HG03108 (cell line): ENCODE measurements around the gene EZH2.

Source experiments
- ATAC-seq: cut with Tn5 transposase; IDR thresholded peaks from one replicate; pipeline ENCODE4 v1.9.1; 2021; ENCODE audit warnings: moderate library complexity; ENCODE audit not compliant: unreplicated experiment

EZH2 gene

GRCh38 chr7:148811892-148812291, 72.2 kb downstream of the EZH2 start:
- no peak for ATAC-seq

DNA sequence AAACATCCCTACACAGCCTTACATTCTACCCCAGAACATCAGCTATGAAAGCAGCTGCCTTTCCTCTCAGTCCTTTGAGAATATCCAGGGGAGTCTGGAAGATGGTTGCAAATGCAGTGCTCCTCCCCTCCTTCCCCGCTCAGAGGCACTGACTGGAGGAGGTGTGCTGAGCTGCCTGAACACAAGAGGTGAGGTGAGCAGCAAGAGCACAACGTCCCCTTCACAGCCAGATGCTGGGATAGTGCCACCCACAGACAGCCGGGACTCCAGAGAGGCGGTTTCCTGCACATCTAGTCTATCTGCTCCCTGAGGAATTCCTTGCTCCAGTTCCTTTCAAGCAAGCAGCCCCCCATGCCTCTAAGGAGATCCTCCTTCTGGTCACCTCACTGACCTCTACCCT, 74.2 kb downstream of the EZH2 start:
- no peak for ATAC-seq

GRCh38 chr7:148807436-148807835, 76.7 kb downstream of the EZH2 start:
- no peak for ATAC-seq

- ATAC-seq, result no peak
These were observed 77.9 kb downstream of the EZH2 start for GRCh38 chr7:148806187-148806586.

DNA sequence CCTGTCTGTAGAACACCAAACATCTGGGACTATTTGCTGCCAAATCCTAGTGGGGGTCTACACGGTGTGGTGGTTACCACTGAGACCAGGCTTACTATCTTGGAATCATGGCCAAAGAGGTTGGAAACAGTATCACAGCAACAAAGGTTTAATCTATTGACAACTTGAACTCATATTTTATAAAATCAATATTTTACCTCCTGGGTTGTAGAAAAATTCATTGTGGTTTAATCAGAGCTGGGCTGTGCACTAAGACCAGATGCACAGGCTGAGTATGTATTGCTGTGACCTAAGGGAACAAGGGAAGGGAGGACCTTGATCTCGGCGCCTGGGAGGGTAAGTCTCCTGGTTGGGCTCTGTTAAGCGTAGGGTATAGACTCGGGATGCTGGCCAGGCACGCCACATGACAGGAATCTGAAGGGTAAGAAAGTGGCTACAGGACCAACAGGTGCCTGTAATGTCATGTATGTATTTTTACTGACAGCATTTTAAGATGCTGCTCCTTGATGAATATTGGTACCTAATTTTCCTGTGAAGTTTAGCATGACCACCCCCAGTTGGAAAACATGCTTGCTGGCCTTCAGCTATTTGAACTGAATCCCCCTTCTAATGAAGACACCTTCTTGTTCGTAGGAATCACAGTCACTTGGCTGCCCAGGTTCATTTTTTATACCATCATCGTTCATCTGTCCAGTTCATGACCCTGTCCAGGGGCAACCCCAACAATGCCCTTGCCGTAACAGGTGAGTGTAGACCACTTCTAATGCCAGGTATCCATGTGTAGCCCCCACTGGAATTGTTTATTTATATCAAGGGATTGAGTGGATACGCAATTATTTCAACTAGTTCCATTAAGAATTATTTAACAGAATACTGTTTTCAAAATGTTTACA, 79.5 kb downstream of the EZH2 start:
- no peak for ATAC-seq

DNA sequence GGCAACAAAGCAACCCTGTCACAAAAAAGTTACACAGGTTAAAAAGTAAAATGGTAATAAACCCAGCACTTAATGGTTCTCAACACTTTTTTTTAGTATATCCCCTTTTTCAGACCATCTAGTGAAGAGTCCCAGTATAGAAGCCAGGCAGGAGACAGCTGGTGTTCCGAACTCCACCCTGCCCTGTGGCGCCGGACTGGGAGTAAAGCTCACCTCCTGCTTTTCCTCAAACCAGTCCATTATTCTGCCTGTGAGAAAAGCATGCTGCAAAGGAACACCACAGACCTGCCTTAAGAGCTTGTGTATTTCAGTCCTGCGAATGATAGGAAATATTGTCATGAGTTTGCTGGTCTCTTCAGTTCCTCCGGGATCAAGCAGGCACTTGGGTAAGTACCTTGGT, 81.0 kb downstream of the EZH2 start:
- no peak for ATAC-seq

GRCh38 chr7:148802101-148802493, 82.0 kb downstream of the EZH2 start:
- no peak for ATAC-seq

GRCh38 chr7:148800677-148801076, 83.4 kb downstream of the EZH2 start:
- no peak for ATAC-seq

DNA sequence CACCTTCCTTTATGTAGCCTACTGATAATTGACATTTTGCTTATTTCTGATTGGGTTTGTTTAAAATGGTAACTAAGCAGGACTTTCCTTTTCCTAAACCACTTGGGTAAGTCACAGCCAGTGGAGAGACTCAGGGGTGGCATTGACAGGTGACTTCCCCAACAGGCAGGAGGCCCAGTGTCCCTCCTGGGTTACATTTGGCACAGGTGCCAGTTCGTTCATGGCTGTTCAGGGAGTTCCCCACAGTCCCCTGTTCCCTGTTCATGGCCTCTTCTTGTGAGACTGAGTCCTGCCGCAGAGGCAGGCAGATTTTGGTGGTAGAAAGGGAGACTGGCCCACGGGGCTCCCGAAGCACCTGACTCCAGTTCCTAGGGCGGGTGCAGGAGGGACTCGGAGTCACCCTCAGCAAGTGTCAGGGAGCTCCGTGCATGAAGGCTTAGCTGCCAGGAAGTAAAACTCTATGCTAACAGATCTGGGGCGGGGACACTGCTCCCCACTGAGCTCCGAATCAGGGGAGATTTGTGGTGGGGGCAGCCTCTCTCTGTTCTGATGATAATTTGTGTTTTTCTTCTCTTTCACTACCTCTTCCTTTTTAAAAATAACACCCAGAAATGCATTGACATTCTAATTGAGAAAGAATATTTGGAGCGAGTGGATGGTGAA, 84.1 kb downstream of the EZH2 start:
- no peak for ATAC-seq

DNA sequence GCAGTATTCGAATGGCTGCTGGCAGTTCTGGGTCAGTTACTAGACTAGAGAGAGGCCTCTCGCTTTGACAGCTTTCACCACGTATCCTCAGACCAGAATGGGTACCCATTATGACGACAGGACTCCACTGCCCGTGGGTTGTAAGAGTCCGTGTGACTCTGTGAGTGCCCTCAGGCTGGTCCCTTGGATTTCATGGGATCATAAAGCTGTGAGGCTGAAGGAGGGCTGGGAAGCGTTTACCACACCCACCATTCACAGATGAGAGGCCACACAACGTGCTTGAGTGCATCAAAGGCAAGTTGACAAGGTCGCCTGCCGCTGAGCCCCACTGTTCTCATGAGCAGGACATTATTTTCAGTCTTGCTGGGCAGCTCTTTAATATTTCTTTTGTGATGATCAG, 87.2 kb downstream of the EZH2 start:
- ATAC-seq, result no peak

- ATAC-seq, result no peak
These were observed 89.6 kb downstream of the EZH2 start for GRCh38 chr7:148794476-148794875.

DNA sequence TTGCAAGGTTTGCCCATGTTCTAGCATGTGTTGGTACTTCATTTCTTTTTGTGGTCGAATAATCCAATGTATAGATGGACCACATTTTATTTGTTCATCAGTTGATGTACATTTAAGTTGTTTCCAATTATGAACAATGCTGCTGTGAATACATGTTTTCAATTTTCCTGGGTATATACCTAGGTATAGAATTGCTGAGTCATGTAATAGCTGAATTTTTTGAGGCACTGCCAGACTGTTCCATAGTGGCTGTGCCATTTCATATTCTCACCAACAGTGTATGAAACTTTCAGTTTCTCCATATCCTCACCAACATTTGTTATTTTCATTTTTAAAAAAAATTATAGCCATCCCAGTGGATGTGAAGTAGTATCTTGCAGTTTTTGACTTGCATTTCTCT, 90.5 kb downstream of the EZH2 start:
- no peak for ATAC-seq

GRCh38 chr7:148791546-148791945, 92.5 kb downstream of the EZH2 start:
- ATAC-seq, result no peak

GRCh38 chr7:148790850-148791249, 93.2 kb downstream of the EZH2 start:
- no peak for ATAC-seq

DNA sequence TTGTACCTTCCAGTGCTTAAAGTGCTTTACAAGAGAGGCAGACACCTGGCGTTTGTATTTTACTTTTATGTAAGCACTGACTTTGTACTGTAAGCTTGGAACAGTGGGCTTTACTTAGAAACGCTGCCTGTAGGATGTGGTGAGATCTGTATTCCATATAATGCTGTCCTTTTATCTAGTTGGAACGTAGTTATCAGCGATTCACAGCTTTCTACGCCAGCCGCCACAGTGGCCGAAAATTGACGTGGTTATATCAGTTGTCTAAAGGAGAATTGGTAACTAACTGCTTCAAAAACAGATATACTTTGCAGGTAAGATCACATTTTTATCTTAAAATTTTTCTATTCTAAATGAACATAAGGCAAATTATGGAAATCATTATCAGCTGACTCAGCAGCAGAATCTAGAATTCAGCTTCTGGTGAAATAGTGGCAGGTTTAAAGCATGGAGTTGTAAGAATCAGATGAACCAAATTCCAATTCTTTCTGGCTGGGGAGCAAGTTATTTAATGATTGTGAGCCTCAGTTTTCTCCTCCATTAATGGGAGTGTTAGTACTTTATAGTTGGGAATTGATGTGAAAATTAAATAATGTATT, 93.9 kb downstream of the EZH2 start:
- ATAC-seq, result no peak

DNA sequence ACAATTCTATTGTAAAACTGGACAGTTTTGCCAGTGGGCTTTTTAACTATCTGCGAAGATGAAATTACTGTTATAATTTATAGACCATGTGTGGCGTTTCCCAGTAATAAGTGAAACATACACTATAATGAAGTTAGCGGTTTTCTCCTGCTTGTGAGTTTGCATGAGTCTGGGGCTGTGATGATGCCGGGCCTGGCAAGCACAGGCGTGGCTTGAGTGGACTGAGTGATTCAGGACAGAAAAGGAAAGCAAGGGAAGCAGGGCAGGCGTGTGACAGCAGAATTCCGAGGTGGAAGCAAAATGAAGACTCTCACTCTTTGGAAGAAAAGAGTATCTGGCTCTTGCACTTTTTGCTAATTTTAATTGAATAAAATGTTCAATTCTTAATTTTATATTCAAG, 94.9 kb downstream of the EZH2 start:
- ATAC-seq, result no peak

DNA sequence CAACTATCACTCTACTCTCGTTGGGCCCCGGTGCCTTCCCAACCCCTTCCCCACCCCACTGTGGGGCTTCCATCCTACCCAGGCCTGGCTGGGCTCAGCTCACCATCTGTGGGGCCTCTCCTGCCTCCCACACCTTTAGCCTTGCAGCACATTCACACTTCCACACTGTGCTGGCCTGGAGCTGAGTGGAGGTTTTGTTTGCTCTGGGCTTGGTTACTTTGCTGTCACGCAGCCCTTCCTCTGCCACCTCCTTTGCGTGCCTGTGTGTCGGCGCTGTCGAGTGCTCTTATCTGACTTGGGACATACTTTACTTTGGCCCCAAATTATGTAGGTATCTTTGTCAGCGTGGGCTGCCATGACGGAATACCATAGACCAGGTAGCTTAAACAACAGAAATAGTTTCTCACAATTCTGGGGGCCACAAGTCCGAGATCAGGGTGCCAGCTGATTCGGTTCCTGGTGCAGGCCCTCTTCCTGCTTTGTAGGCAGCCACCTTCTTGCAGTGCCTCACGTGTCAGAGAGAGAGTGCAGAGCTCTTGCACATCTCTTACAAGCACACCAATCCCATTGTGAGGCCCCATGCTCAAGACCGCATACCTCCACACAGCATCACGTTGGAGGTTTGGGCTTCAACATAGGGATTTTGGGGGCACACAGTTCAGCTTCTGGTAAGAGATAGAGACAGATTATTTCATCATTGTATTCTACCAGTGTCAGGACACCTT, 96.4 kb downstream of the EZH2 start:
- ATAC-seq, result no peak

GRCh38 chr7:148783801-148784527, 100.1 kb downstream of the EZH2 start:
- ATAC-seq, result no peak

DNA sequence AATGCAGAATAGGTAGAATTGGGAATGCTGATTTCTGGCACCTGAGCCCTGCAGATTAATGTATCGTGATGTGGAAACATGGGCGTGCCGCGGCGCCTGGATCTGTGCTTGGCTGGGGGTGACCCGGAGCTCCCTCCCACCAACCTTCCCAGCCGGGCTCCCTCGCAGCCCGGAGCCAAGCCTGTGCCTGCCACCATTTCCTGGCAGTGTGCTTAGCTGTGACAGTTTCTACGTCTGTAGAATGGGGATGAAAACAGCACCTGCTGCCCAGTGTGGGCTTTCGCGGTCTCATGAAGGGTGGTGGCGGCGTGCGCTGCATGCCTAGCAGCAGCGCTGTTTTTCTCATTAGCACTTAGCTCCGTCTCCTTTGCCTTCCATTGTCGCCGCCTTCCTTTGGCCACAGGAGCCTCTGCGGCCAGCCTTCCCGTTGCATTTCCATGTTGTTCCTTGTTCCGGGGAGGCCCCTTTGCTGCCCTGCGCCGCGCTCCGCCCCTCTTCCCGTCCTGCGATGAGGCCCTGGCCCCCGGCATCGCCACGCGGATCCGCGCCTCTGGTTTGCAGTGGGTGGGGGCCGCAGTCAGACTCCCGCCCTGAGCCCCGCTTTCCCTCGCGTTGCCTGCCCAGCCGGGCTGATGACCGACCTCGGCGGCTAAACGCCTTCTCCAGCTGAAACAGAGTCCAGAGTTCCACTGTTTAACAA, 101.2 kb downstream of the EZH2 start:
- ATAC-seq, result no peak

- ATAC-seq, result no peak
These were observed 109.6 kb downstream of the EZH2 start for GRCh38 chr7:148774471-148774870.
